CD14-positive monocyte (primary cell): Measurements from ENCODE around the gene DCAF6. TPM values are rescaled to one million over a fixed set of nuclear protein-coding genes. Genes with fewer than 3 reads are reported as not detected.

Experiments used
- DNase-seq, 3 donors: peaks; one replicate each; pipeline ENCODE4 v3.0.0-alpha.2; 2011 to 2022
- H2AFZ ChIP-seq: 2 replicates; pipeline ENCODE4 v1.6.0; 2012; ENCODE audit warnings: mild to moderate bottlenecking, low read depth, low read length, inconsistent platforms; ENCODE audit not compliant: insufficient read depth, poor library complexity, severe bottlenecking
- H3K27ac ChIP-seq, 2 donors: 1 replicate in 1 of 2; 2 replicates in 1 of 2; pipeline ENCODE4 v1.5.1; 2012 to 2013; ENCODE audit warnings: low read length in 2 of 2, control low read depth in 1 of 2, inconsistent platforms in 1 of 2, low read depth in 1 of 2, mild to moderate bottlenecking in 1 of 2
- H3K27me3 ChIP-seq, 2 donors: one replicate each; pipeline versions ENCODE4 v1.6.0 to v1.6.1; 2011 to 2013; ENCODE audit warnings: low read length in 2 of 2; ENCODE audit not compliant: control insufficient read depth in 2 of 2, insufficient read depth in 2 of 2
- H3K36me3 ChIP-seq, 2 donors: replicated peaks in 1 of 2; 1 replicate in 1 of 2; 2 replicates in 1 of 2; pipeline versions ENCODE4 v1.5.1 to v1.6.1; 2012 to 2013; ENCODE audit warnings: low read length in 2 of 2, control low read depth in 1 of 2, inconsistent platforms in 1 of 2, mild to moderate bottlenecking in 1 of 2; ENCODE audit not compliant: insufficient read depth in 2 of 2, control insufficient read depth in 1 of 2
- H3K4me1 ChIP-seq, 2 donors: 1 replicate in 1 of 2; 2 replicates in 1 of 2; pipeline versions ENCODE4 v1.5.1 to v1.6.1; 2012 to 2013; ENCODE audit warnings: low read length in 2 of 2, control low read depth in 1 of 2, inconsistent platforms in 1 of 2, mild to moderate bottlenecking in 1 of 2, moderate library complexity in 1 of 2; ENCODE audit not compliant: insufficient read depth in 2 of 2, control insufficient read depth in 1 of 2
- H3K4me2 ChIP-seq: replicated peaks from 2 replicates; pipeline ENCODE3; 2012; ENCODE audit warnings: low read length, moderate library complexity, mild to moderate bottlenecking; ENCODE audit not compliant: poor library complexity, severe bottlenecking; ENCODE audit errors: extremely low read depth
- H3K4me3 ChIP-seq, 3 experiments: fragments of 200-600 bp in 1 of 3; sonication (generic) in 1 of 3; replicated peaks in 1 of 3; 1 replicate in 2 of 3; 2 replicates in 1 of 3; pipeline ENCODE4 v1.5.1; 2011 to 2013; ENCODE audit warnings: low read length in 3 of 3, mild to moderate bottlenecking in 3 of 3, control low read depth in 2 of 3, low read depth in 2 of 3, inconsistent platforms in 1 of 3, moderate library complexity in 1 of 3
- H3K79me2 ChIP-seq: 2 replicates; pipeline ENCODE4 v1.6.0; 2012; ENCODE audit warnings: mild to moderate bottlenecking, control low read depth, inconsistent platforms, low read length, moderate library complexity; ENCODE audit not compliant: insufficient read depth
- H3K9ac ChIP-seq: 2 replicates; pipeline ENCODE4 v1.6.0; 2017; ENCODE audit warnings: low read length, mild to moderate bottlenecking; ENCODE audit not compliant: insufficient read depth, poor library complexity, severe bottlenecking
- H3K9me3 ChIP-seq, 2 donors: replicated peaks in 1 of 2; 1 replicate in 1 of 2; 2 replicates in 1 of 2; pipeline versions ENCODE4 v1.5.1 to v1.6.1; 2012 to 2013; ENCODE audit warnings: low read length in 2 of 2, control low read depth in 1 of 2; ENCODE audit not compliant: control insufficient read depth in 1 of 2, insufficient read depth in 1 of 2
- H4K20me1 ChIP-seq: 2 replicates; pipeline ENCODE4 v1.6.0; 2012; ENCODE audit warnings: mild to moderate bottlenecking, low read length, control low read depth, moderate library complexity; ENCODE audit not compliant: insufficient read depth
- H3K27ac Mint-ChIP-seq, 7 donors: one replicate each; pipeline ENCODE4 v1.8.0; 2020; ENCODE audit warnings: mild to moderate bottlenecking in 7 of 7, mixed read lengths in 7 of 7, moderate library complexity in 6 of 7, inconsistent platforms in 2 of 7
- H3K27me3 Mint-ChIP-seq, 3 donors: one replicate each; pipeline ENCODE4 v1.8.0; 2021 to 2022; ENCODE audit warnings: low read depth in 3 of 3, mild to moderate bottlenecking in 3 of 3, mixed read lengths in 3 of 3, moderate library complexity in 3 of 3, inconsistent platforms in 1 of 3
- H3K36me3 Mint-ChIP-seq, 2 donors: one replicate each; pipeline ENCODE4 v1.8.0; 2020; ENCODE audit warnings: mixed read lengths in 2 of 2, inconsistent platforms in 1 of 2, mild to moderate bottlenecking in 1 of 2
- H3K4me1 Mint-ChIP-seq: one replicate; pipeline ENCODE4 v1.8.0; 2020; ENCODE audit warnings: mild to moderate bottlenecking, mixed read lengths
- H3K4me3 Mint-ChIP-seq, 2 donors: one replicate each; pipeline ENCODE4 v1.8.0; 2020; ENCODE audit warnings: mild to moderate bottlenecking in 2 of 2, mixed read lengths in 2 of 2, moderate library complexity in 1 of 2
- H3K9me3 Mint-ChIP-seq, 7 donors: one replicate each; pipeline ENCODE4 v1.8.0; 2020 to 2022; ENCODE audit warnings: mixed read lengths in 7 of 7, mild to moderate bottlenecking in 6 of 7, moderate library complexity in 6 of 7, inconsistent platforms in 2 of 7
- WGBS: methylation state at CpG from one replicate; pipeline ENCODE4 v1.1.5; 2013; ENCODE audit warnings: missing lambda C conversion rate; ENCODE audit not compliant: insufficient coverage; 5-methylcytosine and 5-hydroxymethylcytosine counted together
- intact Hi-C, 2 donors: fragments of 100-400 bp; cut with micrococcal nuclease; formaldehyde crosslinking; loops; one replicate each; pipeline versions ENCODE4 v1.15.0 to v1.15.1; 2023
- polyA plus RNA-seq, 3 donors: library from polyadenylated mRNA; depleted of rRNA in 1 of 3; unstranded in 2 of 3; stranded (reverse) in 1 of 3; fragments of 300-500 nt in 2 of 3; fragments of >200 nt in 1 of 3; fragmentation: Illumina TruSeq in 2 of 3; gene quantifications; 1 replicate in 2 of 3; 2 replicates in 1 of 3; pipeline ENCODE4 v1.2.3, GENCODE V29; 2012 to 2021
- TF ChIP-seq, protein P1 (sequence below): fragments of 200-600 bp; IDR thresholded peaks from one replicate; pipeline ENCODE4 v1.8.0; 2022; ENCODE audit warnings: antibody characterized with exemption, mild to moderate bottlenecking

Gene DCAF6
- polyA plus RNA-seq, 3 donors, result 11.8 to 16.1 (median 11.9) TPM

DNA sequence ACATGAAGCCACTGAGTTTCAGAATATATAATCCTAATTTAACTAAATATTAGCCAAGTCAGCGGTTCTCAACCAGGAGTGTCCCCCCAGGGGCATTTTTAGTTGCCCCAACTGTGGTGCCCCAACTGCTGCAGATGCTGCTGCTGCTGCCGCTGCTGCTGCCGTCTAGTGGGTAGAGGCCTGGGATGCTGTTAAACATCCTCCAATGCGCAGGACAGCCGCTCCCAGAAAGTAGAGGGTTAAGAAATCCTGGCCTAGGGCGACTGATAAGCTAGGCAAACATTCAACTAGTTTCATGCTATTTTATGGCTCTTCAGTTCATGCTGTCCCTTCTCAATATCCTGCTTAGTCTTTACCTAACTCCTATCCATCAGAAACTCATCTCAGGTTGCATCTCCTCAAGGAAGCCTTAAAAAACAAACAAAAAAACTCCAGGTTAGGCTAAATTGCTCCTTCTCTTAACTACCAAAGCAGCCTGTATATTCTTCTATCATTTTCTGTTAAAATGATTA, 9.9 kb upstream of the DCAF6 start:
- Mint-ChIP-seq H3K4me1 (peaks cover 9% of the 10 kb centered on the region), H3K36me3 (peaks cover 6 to 11% of the 10 kb centered on the region in 2 donors), H3K27ac (no peak overlapping the region), H3K9me3 (no peaks in the 10 kb centered on the region), H3K4me3 (no peak overlapping the region), H3K27me3 (no peaks in the 10 kb centered on the region)
- H3K9ac ChIP-seq, result no peak overlapping the region
- H3K9me3 ChIP-seq, result no peaks in the 10 kb centered on the region
- H3K4me3 ChIP-seq, result no peak overlapping the region
- no peak overlapping the region for H2AFZ ChIP-seq
- WGBS, result 100% methylated on average over 1 of the region's 6 CpGs
- H3K79me2 ChIP-seq, result peaks cover 50% of the 10 kb centered on the region
- H3K36me3 ChIP-seq, result peaks cover 2 to 12% of the 10 kb centered on the region in 2 donors
- H3K4me2 ChIP-seq, result no peak overlapping the region
- H4K20me1 ChIP-seq, result peaks cover 7% of the 10 kb centered on the region
- DNase-seq, result no peak
- TF ChIP-seq, protein P1, sequence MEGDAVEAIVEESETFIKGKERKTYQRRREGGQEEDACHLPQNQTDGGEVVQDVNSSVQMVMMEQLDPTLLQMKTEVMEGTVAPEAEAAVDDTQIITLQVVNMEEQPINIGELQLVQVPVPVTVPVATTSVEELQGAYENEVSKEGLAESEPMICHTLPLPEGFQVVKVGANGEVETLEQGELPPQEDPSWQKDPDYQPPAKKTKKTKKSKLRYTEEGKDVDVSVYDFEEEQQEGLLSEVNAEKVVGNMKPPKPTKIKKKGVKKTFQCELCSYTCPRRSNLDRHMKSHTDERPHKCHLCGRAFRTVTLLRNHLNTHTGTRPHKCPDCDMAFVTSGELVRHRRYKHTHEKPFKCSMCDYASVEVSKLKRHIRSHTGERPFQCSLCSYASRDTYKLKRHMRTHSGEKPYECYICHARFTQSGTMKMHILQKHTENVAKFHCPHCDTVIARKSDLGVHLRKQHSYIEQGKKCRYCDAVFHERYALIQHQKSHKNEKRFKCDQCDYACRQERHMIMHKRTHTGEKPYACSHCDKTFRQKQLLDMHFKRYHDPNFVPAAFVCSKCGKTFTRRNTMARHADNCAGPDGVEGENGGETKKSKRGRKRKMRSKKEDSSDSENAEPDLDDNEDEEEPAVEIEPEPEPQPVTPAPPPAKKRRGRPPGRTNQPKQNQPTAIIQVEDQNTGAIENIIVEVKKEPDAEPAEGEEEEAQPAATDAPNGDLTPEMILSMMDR, result no peak
- no peaks in the 10 kb centered on the region for H3K4me1 ChIP-seq
- intact Hi-C loops, result no loop called here
- H3K27ac ChIP-seq, result no peak overlapping the region
- no peaks in the 10 kb centered on the region for H3K27me3 ChIP-seq

DNA sequence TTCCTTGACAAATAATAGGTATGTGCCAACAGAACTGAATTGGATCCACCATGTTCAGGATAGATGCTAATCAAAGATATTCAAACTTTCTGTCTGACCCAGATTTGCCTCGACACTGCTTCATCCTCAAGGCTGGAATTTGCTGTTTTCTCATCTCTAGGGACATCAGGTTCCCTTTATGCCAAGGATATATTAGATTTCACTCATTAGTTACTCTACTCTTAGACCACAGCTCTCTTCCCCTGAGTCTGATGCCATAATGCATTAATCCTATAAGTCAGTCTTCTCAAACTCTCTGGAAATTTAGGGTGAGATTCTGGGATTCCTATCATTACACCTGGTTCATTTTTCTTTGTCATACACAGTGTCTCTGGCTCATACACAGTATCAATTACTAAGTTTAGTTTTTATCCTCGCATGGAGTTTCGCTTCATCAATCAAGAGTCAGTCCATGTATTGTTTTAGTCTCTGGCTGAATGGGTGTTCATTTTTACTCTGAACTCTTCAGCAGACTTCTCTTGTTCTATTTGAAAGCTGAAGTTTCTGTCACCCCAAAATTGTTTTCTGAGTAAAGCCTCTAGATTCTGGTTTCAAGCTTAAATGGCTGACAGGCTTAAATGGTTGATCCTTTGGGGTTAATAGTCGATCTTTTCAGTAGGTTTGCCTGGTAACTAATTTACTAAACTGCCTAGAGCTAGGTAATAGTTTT, 9.3 kb upstream of the DCAF6 start:
- Histone ChIP-seq H3K4me3 (no peak overlapping the region), H2AFZ (no peak overlapping the region), H3K9ac (no peak overlapping the region), H3K79me2 (peaks cover 50% of the 10 kb centered on the region), H3K36me3 (peaks cover 2 to 12% of the 10 kb centered on the region in 2 donors), H3K27me3 (no peaks in the 10 kb centered on the region), H3K9me3 (no peaks in the 10 kb centered on the region), H4K20me1 (peaks cover 7% of the 10 kb centered on the region), H3K4me1 (no peaks in the 10 kb centered on the region), H3K27ac (no peak overlapping the region), H3K4me2 (no peak overlapping the region)
- no CpG with 5 or more reads among the region's 4 CpGs for WGBS
- Mint-ChIP-seq H3K9me3 (no peaks in the 10 kb centered on the region), H3K27ac (no peak overlapping the region), H3K4me3 (no peak overlapping the region), H3K27me3 (no peaks in the 10 kb centered on the region), H3K36me3 (peaks cover 6 to 11% of the 10 kb centered on the region in 2 donors), H3K4me1 (peaks cover 5% of the 10 kb centered on the region)
- TF ChIP-seq, protein P1, result no peak
- intact Hi-C loops, result no loop called here
- DNase-seq, result no peak
